ENCODE data around the gene TBC1D14. TPM values are rescaled to one million over a fixed set of nuclear protein-coding genes. Genes with fewer than 3 reads are reported as not detected.

The TBC1D14 gene
- polyA plus RNA-seq, 3 donors: 36.3 to 44.7 (median 39.3) TPM

- H2AFZ ChIP-seq (ENCODE audit: insufficient read depth, low read depth, low read length, poor library complexity, severe bottlenecking): no peak overlapping the region
These were observed 44.2 kb downstream of the TBC1D14 start for GRCh38 chr4:6953751-6954380.

GRCh38 chr4:6955261-6955911, 45.8 kb downstream of the TBC1D14 start:
- Histone ChIP-seq H3K27ac (ENCODE audit: low read depth in 1 of 2, low read length in 2 of 2) (peak overlapping the region in 1 of 2 donors; percentile 26), H3K9me3 (replicated peaks in 1 of 2; ENCODE audit: control insufficient read depth in 1 of 2, insufficient read depth in 1 of 2, low read length in 2 of 2) (no peaks in the 10 kb centered on the region), H3K9ac (ENCODE audit: insufficient read depth, low read length, poor library complexity, severe bottlenecking) (no peak overlapping the region), H3K79me2 (ENCODE audit: insufficient read depth, low read length) (peaks cover 97% of the 10 kb centered on the region), H3K4me1 (ENCODE audit: control insufficient read depth in 1 of 2, insufficient read depth in 2 of 2, low read length in 2 of 2) (peaks cover 0 to 3% of the 10 kb centered on the region in 2 donors), H2AFZ (ENCODE audit: insufficient read depth, low read depth, low read length, poor library complexity, severe bottlenecking) (no peak overlapping the region), H3K36me3 (replicated peaks in 1 of 2; ENCODE audit: control insufficient read depth in 1 of 2, insufficient read depth in 2 of 2, low read length in 2 of 2) (peaks cover 5 to 16% of the 10 kb centered on the region in 2 donors), H4K20me1 (ENCODE audit: insufficient read depth, low read length) (peaks cover 96% of the 10 kb centered on the region), H3K4me2 (replicated peaks; ENCODE audit: extremely low read depth, low read length, poor library complexity, severe bottlenecking) (no peak overlapping the region), H3K27me3 (ENCODE audit: control insufficient read depth in 2 of 2, insufficient read depth in 2 of 2, low read length in 2 of 2) (no peaks in the 10 kb centered on the region), H3K4me3 (replicated peaks in 1 of 3; ENCODE audit: low read depth in 2 of 3, low read length in 3 of 3) (no peak overlapping the region)
- TF ChIP-seq CTCF (IDR thresholded peaks at IDR 0.05): no peak
- no peak for DNase-seq
- Mint-ChIP-seq H3K27ac (peak overlapping the region in 3 of 7 donors; percentile 34 to 73 (median 37)), H3K36me3 (peaks cover 13 to 21% of the 10 kb centered on the region in 2 donors), H3K4me1 (peaks cover 41% of the 10 kb centered on the region), H3K4me3 (no peak overlapping the region), H3K27me3 (ENCODE audit: low read depth in 3 of 3) (no peaks in the 10 kb centered on the region), H3K9me3 (peaks cover 0 to 2% (median 0%) of the 10 kb centered on the region in 7 donors)
- intact Hi-C loops (cut with micrococcal nuclease): no loop called here
- 93% methylated on average over 12 of the region's 17 CpGs for WGBS (ENCODE audit: insufficient coverage)

More at GRCh38 chr4:6953751-6954380, 44.2 kb downstream of the TBC1D14 start:
- no peak overlapping the region for H3K4me3 ChIP-seq (replicated peaks in 1 of 3; ENCODE audit: low read depth in 2 of 3, low read length in 3 of 3)
- intact Hi-C loops (cut with micrococcal nuclease): no loop called here
- H3K27ac ChIP-seq (ENCODE audit: low read depth in 1 of 2, low read length in 2 of 2): no peak overlapping the region
- peaks cover 95% of the 10 kb centered on the region for H4K20me1 ChIP-seq (ENCODE audit: insufficient read depth, low read length)
- peaks cover 98% of the 10 kb centered on the region for H3K79me2 ChIP-seq (ENCODE audit: insufficient read depth, low read length)
- no peaks in the 10 kb centered on the region for H3K9me3 ChIP-seq (replicated peaks in 1 of 2; ENCODE audit: control insufficient read depth in 1 of 2, insufficient read depth in 1 of 2, low read length in 2 of 2)
- Mint-ChIP-seq H3K4me1 (peaks cover 44% of the 10 kb centered on the region), H3K27me3 (ENCODE audit: low read depth in 3 of 3) (no peaks in the 10 kb centered on the region), H3K4me3 (no peak overlapping the region), H3K9me3 (peaks cover 0 to 2% (median 0%) of the 10 kb centered on the region in 7 donors), H3K27ac (no peak overlapping the region), H3K36me3 (peaks cover 17 to 21% of the 10 kb centered on the region in 2 donors)
- H3K9ac ChIP-seq (ENCODE audit: insufficient read depth, low read length, poor library complexity, severe bottlenecking): no peak overlapping the region
- no peak for TF ChIP-seq CTCF (IDR thresholded peaks at IDR 0.05)
- H3K4me2 ChIP-seq (replicated peaks; ENCODE audit: extremely low read depth, low read length, poor library complexity, severe bottlenecking): no peak overlapping the region
- peaks cover 0 to 3% of the 10 kb centered on the region in 2 donors for H3K4me1 ChIP-seq (ENCODE audit: control insufficient read depth in 1 of 2, insufficient read depth in 2 of 2, low read length in 2 of 2)
- no peak for DNase-seq
- H3K27me3 ChIP-seq (ENCODE audit: control insufficient read depth in 2 of 2, insufficient read depth in 2 of 2, low read length in 2 of 2): no peaks in the 10 kb centered on the region
- H3K36me3 ChIP-seq (replicated peaks in 1 of 2; ENCODE audit: control insufficient read depth in 1 of 2, insufficient read depth in 2 of 2, low read length in 2 of 2): peaks cover 5 to 14% of the 10 kb centered on the region in 2 donors
- WGBS (ENCODE audit: insufficient coverage): 93% methylated on average over 34 of the region's 35 CpGs

Measured in CD14-positive monocyte (primary cell).